Inflammatory macrophage treated with lipopolysaccharide for 1 hour (primary cell): ENCODE results near the gene ABHD16B.

Experiments
- DNase-seq, 2 donors: peaks; one replicate each; pipeline ENCODE4 v3.0.0-alpha.2; 2020 to 2022

The ABHD16B gene

GRCh38 chr20:63897978-63898561, 36.8 kb downstream of the ABHD16B start:
- DNase-seq = no peak

GRCh38 chr20:63898882-63899558, 37.7 kb downstream of the ABHD16B start:
- DNase-seq = peak in 1 of 2 donors; percentile 33

GRCh38 chr20:63900413-63900812, 39.1 kb downstream of the ABHD16B start:
- peak; percentile 59 to 72 for DNase-seq

GRCh38 chr20:63903796-63904561, 42.7 kb downstream of the ABHD16B start:
- peak; percentile 69 to 73 for DNase-seq

GRCh38 chr20:63908008-63908682, 46.8 kb downstream of the ABHD16B start:
- no peak for DNase-seq

GRCh38 chr20:63911176-63911575, 49.9 kb downstream of the ABHD16B start:
- peak; percentile 31 to 56 for DNase-seq
